Progenitor cell of endocrine pancreas (in vitro differentiated cells): ENCODE data around the gene GADD45GIP1. TPM values are rescaled to one million over a fixed set of nuclear protein-coding genes. Genes with fewer than 3 reads are reported as not detected.

Source experiments
- DNase-seq: peaks from one replicate; pipeline ENCODE4 v3.0.0; 2021; ENCODE audit warnings: low spot score; ENCODE audit not compliant: unreplicated experiment
- H3K27ac Mint-ChIP-seq: 2 replicates; pipeline ENCODE4 v1.8.0; 2021; ENCODE audit warnings: mild to moderate bottlenecking, moderate library complexity, mixed read lengths
- H3K27me3 Mint-ChIP-seq: 2 replicates; pipeline ENCODE4 v1.8.0; 2021; ENCODE audit warnings: mixed read lengths
- H3K36me3 Mint-ChIP-seq: 2 replicates; pipeline ENCODE4 v1.8.0; 2022; ENCODE audit warnings: mixed read lengths; ENCODE audit not compliant: insufficient read depth
- H3K4me1 Mint-ChIP-seq: 2 replicates; pipeline ENCODE4 v1.8.0; 2021; ENCODE audit warnings: low read depth, mixed read lengths
- H3K4me3 Mint-ChIP-seq: 2 replicates; pipeline ENCODE4 v1.8.0; 2021; ENCODE audit warnings: low read depth, mild to moderate bottlenecking, moderate library complexity, mixed read lengths
- H3K9me3 Mint-ChIP-seq: 2 replicates; pipeline ENCODE4 v1.8.0; 2021; ENCODE audit warnings: low read depth, mixed read lengths
- total RNA-seq: library from RNA; stranded (reverse); gene quantifications from 2 replicates; pipeline ENCODE4 v1.2.1, GENCODE V29; 2021
- TF ChIP-seq, protein P1 (sequence below): fragments of 200-600 bp; sonication (generic); IDR thresholded peaks from one replicate; pipeline ENCODE4 v1.5.0; 2021; ENCODE audit warnings: antibody characterized with exemption, mild to moderate bottlenecking; ENCODE audit not compliant: unreplicated experiment

GADD45GIP1 gene
- total RNA-seq, 1 donor from 2014 or later, result 20.8 TPM

- no peaks in the 10 kb centered on the region for H3K36me3 Mint-ChIP-seq
- H3K9me3 Mint-ChIP-seq, result no peaks in the 10 kb centered on the region
- TF ChIP-seq, protein P1, sequence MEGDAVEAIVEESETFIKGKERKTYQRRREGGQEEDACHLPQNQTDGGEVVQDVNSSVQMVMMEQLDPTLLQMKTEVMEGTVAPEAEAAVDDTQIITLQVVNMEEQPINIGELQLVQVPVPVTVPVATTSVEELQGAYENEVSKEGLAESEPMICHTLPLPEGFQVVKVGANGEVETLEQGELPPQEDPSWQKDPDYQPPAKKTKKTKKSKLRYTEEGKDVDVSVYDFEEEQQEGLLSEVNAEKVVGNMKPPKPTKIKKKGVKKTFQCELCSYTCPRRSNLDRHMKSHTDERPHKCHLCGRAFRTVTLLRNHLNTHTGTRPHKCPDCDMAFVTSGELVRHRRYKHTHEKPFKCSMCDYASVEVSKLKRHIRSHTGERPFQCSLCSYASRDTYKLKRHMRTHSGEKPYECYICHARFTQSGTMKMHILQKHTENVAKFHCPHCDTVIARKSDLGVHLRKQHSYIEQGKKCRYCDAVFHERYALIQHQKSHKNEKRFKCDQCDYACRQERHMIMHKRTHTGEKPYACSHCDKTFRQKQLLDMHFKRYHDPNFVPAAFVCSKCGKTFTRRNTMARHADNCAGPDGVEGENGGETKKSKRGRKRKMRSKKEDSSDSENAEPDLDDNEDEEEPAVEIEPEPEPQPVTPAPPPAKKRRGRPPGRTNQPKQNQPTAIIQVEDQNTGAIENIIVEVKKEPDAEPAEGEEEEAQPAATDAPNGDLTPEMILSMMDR, result no peak
- no peak overlapping the region for H3K4me3 Mint-ChIP-seq
- H3K27ac Mint-ChIP-seq, result no peak overlapping the region
- peaks cover 27% of the 10 kb centered on the region for H3K27me3 Mint-ChIP-seq
- no peak for DNase-seq
- H3K4me1 Mint-ChIP-seq, result no peaks in the 10 kb centered on the region
Observed at GRCh38 chr19:12975221-12975741, 18.3 kb upstream of the GADD45GIP1 start.

- TF ChIP-seq, protein P1, result no peak
Observed at GRCh38 chr19:12974301-12975220, 17.5 kb upstream of the GADD45GIP1 start.

GRCh38 chr19:12973236-12973635 lies 16.2 kb upstream of the GADD45GIP1 start:
- TF ChIP-seq, protein P1, result no peak
- Mint-ChIP-seq H3K4me3 (no peak overlapping the region), H3K9me3 (no peaks in the 10 kb centered on the region), H3K4me1 (no peaks in the 10 kb centered on the region), H3K27ac (no peak overlapping the region), H3K36me3 (no peaks in the 10 kb centered on the region), H3K27me3 (peaks cover 27% of the 10 kb centered on the region)
- DNase-seq, result no peak

More at GRCh38 chr19:12974301-12975220, 17.5 kb upstream of the GADD45GIP1 start:
- Mint-ChIP-seq H3K9me3 (no peaks in the 10 kb centered on the region), H3K36me3 (no peaks in the 10 kb centered on the region), H3K4me3 (no peak overlapping the region), H3K4me1 (no peaks in the 10 kb centered on the region), H3K27ac (no peak overlapping the region), H3K27me3 (peaks cover 30% of the 10 kb centered on the region)
- DNase-seq, result no peak

- no peaks in the 10 kb centered on the region for H3K9me3 Mint-ChIP-seq
- H3K4me1 Mint-ChIP-seq, result peaks cover 2% of the 10 kb centered on the region
- peaks cover 14% of the 10 kb centered on the region for H3K27me3 Mint-ChIP-seq
- no peak overlapping the region for H3K4me3 Mint-ChIP-seq
- H3K36me3 Mint-ChIP-seq, result no peaks in the 10 kb centered on the region
- TF ChIP-seq, protein P1, result no peak
- H3K27ac Mint-ChIP-seq, result no peak overlapping the region
- DNase-seq, result no peak
Observed at GRCh38 chr19:12970070-12970820, 13.2 kb upstream of the GADD45GIP1 start.
